Mesenchymal stem cell (in vitro differentiated cells and primary cell): ENCODE data around the gene FBXO8.
"Not testable (repeated sequence)": the region's sequence is repeated elsewhere in the genome, so short reads cannot be mapped to it uniquely, and the experiment has no call there.

Experiments
- DNase-seq: peaks from one replicate; pipeline ENCODE4 v3.0.0-alpha.2; 2013
- H2AFZ ChIP-seq: one replicate; pipeline ENCODE4 v1.6.1; 2013; ENCODE audit warnings: low read depth, mild to moderate bottlenecking, control low read depth, inconsistent platforms, low read length, moderate library complexity
- H2AK5ac ChIP-seq: 2 replicates; pipeline ENCODE4 v1.6.1; 2013; ENCODE audit warnings: low read length, moderate library complexity, mild to moderate bottlenecking, inconsistent platforms; ENCODE audit not compliant: severe bottlenecking
- H2BK120ac ChIP-seq: one replicate; pipeline ENCODE4 v1.6.1; 2013; ENCODE audit warnings: low read depth, mild to moderate bottlenecking, inconsistent platforms, low read length, moderate library complexity
- H2BK12ac ChIP-seq, 2 experiments: one replicate each; pipeline ENCODE4 v1.6.1; 2013; ENCODE audit warnings: inconsistent platforms in 2 of 2, low read length in 2 of 2, mild to moderate bottlenecking in 2 of 2, moderate library complexity in 2 of 2, control low read depth in 1 of 2
- H2BK15ac ChIP-seq: one replicate; pipeline ENCODE4 v1.6.1; 2013; ENCODE audit warnings: mild to moderate bottlenecking, low read depth, inconsistent platforms; ENCODE audit not compliant: poor library complexity, severe bottlenecking
- H2BK5ac ChIP-seq: 2 replicates; pipeline ENCODE4 v1.6.1; 2013; ENCODE audit warnings: low read depth, mild to moderate bottlenecking, low read length, control low read depth, inconsistent platforms; ENCODE audit not compliant: poor library complexity, severe bottlenecking
- H3K14ac ChIP-seq, 2 experiments: one replicate each; pipeline ENCODE4 v1.6.1; 2013; ENCODE audit warnings: inconsistent platforms in 2 of 2, low read length in 2 of 2, control low read depth in 1 of 2, mild to moderate bottlenecking in 1 of 2, moderate library complexity in 1 of 2
- H3K18ac ChIP-seq, 2 experiments: one replicate each; pipeline ENCODE4 v1.6.1; 2013; ENCODE audit warnings: inconsistent platforms in 2 of 2, low read length in 2 of 2, control low read depth in 1 of 2, low read depth in 1 of 2, mild to moderate bottlenecking in 1 of 2
- H3K23ac ChIP-seq, 2 experiments: one replicate each; pipeline ENCODE4 v1.6.1; 2013; ENCODE audit warnings: inconsistent platforms in 2 of 2, low read length in 2 of 2, mild to moderate bottlenecking in 2 of 2, moderate library complexity in 2 of 2, control low read depth in 1 of 2
- H3K27ac ChIP-seq: 2 replicates; pipeline ENCODE4 v1.5.1; 2013; ENCODE audit warnings: mild to moderate bottlenecking, moderate library complexity, low read length, control low read depth, inconsistent platforms; ENCODE audit not compliant: poor library complexity, severe bottlenecking
- H3K27me3 ChIP-seq, 2 experiments: 2 replicates each; pipeline versions ENCODE4 v1.6.1 to v1.7.0; 2013; ENCODE audit warnings: low read length in 2 of 2, mild to moderate bottlenecking in 2 of 2, moderate library complexity in 2 of 2, control low read depth in 1 of 2, inconsistent platforms in 1 of 2; ENCODE audit not compliant: control insufficient read depth in 1 of 2, insufficient read depth in 1 of 2
- H3K36me3 ChIP-seq, 2 experiments: 2 replicates each; pipeline versions ENCODE4 v1.6.1 to v1.7.0; 2013; ENCODE audit warnings: low read length in 2 of 2, control low read depth in 1 of 2, inconsistent platforms in 1 of 2, low read depth in 1 of 2, mild to moderate bottlenecking in 1 of 2; ENCODE audit not compliant: insufficient read depth in 2 of 2, control insufficient read depth in 1 of 2
- H3K4ac ChIP-seq, 2 experiments: one replicate each; pipeline ENCODE4 v1.6.1; 2013; ENCODE audit warnings: inconsistent platforms in 2 of 2, low read length in 2 of 2, mild to moderate bottlenecking in 2 of 2, moderate library complexity in 2 of 2, control low read depth in 1 of 2, low read depth in 1 of 2
- H3K4me1 ChIP-seq: 2 replicates; pipeline ENCODE4 v1.6.1; 2013; ENCODE audit warnings: low read depth, low read length, control low read depth; ENCODE audit not compliant: control insufficient read depth, insufficient read depth
- H3K4me2 ChIP-seq: 2 replicates; pipeline ENCODE4 v1.6.1; 2013; ENCODE audit warnings: low read length, mild to moderate bottlenecking, inconsistent platforms; ENCODE audit not compliant: poor library complexity, severe bottlenecking
- H3K4me3 ChIP-seq, 2 experiments: 2 replicates each; pipeline versions ENCODE4 v1.5.1 to v1.7.0; 2013; ENCODE audit warnings: low read length in 2 of 2, mild to moderate bottlenecking in 2 of 2, control low read depth in 1 of 2, low read depth in 1 of 2; ENCODE audit not compliant: insufficient read depth in 1 of 2
- H3K79me1 ChIP-seq: replicated peaks from 2 replicates; pipeline ENCODE4 v1.6.1; 2013; ENCODE audit warnings: mild to moderate bottlenecking, control low read depth, low read length, inconsistent platforms; ENCODE audit not compliant: poor library complexity, severe bottlenecking
- H3K9ac ChIP-seq: 2 replicates; pipeline ENCODE4 v1.7.0; 2013; ENCODE audit warnings: mild to moderate bottlenecking, low read length, moderate library complexity
- H3K9me3 ChIP-seq: 2 replicates; pipeline ENCODE4 v1.7.0; 2013; ENCODE audit warnings: mild to moderate bottlenecking, low read length; ENCODE audit not compliant: control insufficient read depth
- H4K8ac ChIP-seq: one replicate; pipeline ENCODE4 v1.6.1; 2013; ENCODE audit warnings: inconsistent platforms, mild to moderate bottlenecking, low read length, moderate library complexity
- H4K91ac ChIP-seq: one replicate; pipeline ENCODE4 v1.6.1; 2013; ENCODE audit warnings: mild to moderate bottlenecking, low read length, inconsistent platforms
- WGBS: methylation state at CpG from one replicate; pipeline ENCODE4 v1.1.7; 2013; ENCODE audit warnings: mixed read lengths; 5-methylcytosine and 5-hydroxymethylcytosine counted together

The FBXO8 gene

GRCh38 chr4:174303687-174304086 is 20.2 kb upstream of the FBXO8 start:
- Histone ChIP-seq H4K91ac (no peak overlapping the region), H2BK15ac (no peak overlapping the region), H3K27ac (no peak overlapping the region), H2BK120ac (no peak overlapping the region), H3K27me3 (no peaks in the 10 kb centered on the region), H3K9ac (no peak overlapping the region), H3K23ac (no peak overlapping the region), H3K4ac (no peak overlapping the region), H3K4me3 (no peak overlapping the region), H3K18ac (no peak overlapping the region), H3K4me2 (no peak overlapping the region), H2AFZ (no peak overlapping the region), H2BK12ac (no peak overlapping the region), H2BK5ac (no peak overlapping the region), H3K4me1 (no peaks in the 10 kb centered on the region), H4K8ac (no peak overlapping the region), H3K79me1 (no peaks in the 10 kb centered on the region), H2AK5ac (no peak overlapping the region), H3K14ac (no peak overlapping the region), H3K36me3 (peaks cover 0 to 51% of the 10 kb centered on the region in 2 experiments), H3K9me3 (no peaks in the 10 kb centered on the region)
- DNase-seq: no peak
- WGBS: no CpG with 5 or more reads among the region's 1 CpG

DNA sequence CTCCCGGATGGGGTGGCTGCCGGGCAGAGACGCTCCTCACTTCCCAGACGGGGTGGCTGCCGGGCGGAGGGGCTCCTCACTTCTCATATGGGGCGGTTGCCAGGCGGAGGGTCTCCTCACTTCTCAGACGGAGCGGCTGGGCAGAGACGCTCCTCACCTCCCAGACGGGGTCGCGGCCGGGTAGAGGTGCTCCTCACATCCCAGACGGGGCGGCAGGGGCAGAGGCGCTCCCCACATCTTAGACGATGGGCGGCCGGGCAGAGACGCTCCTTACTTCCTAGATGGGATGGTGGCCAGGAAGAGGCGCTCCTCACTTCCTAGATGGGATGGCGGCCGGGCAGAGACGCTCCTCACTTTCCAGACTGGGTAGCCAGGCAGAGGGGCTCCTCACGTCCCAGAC is 11.7 kb upstream of the FBXO8 start:
- H2AFZ ChIP-seq, H3K4me3 ChIP-seq, H3K27me3 ChIP-seq, H2BK12ac ChIP-seq, H2BK120ac ChIP-seq, H3K18ac ChIP-seq, H3K4ac ChIP-seq, H3K9ac ChIP-seq, H2BK15ac ChIP-seq, H4K91ac ChIP-seq, H3K4me2 ChIP-seq, H2BK5ac ChIP-seq, H3K27ac ChIP-seq, H3K23ac ChIP-seq, H2AK5ac ChIP-seq, H3K14ac ChIP-seq, DNase-seq, H3K4me1 ChIP-seq, H4K8ac ChIP-seq: not testable (repeated sequence)
- Histone ChIP-seq H3K9me3 (peaks cover 25% of the 10 kb centered on the region), H3K79me1 (peaks cover 15% of the 10 kb centered on the region), H3K36me3 (peaks cover 7 to 21% of the 10 kb centered on the region in 2 experiments)
- WGBS: 50% methylated on average over 1 of the region's 27 CpGs

DNA sequence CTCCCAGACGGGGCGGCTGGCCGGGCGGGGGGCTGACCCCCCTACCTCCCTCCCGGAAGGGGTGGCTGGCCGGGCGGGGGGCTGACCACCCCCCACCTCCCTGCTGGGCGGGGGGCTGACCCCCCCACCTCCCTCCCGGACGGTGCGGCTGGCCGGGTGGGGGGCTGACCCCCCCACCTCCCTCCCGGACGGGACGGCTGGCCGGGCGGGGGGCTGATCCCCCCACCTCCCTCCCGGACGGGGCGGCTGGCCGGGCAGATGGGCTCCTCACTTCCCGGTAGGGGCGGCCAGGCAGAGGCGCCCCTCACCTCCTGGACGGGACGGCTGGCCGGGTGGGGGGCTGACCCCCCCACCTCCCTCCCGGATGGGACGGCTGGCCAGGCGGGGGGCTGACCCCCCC is 11.2 kb upstream of the FBXO8 start:
- H3K23ac ChIP-seq, H4K8ac ChIP-seq, H2BK5ac ChIP-seq, H2AK5ac ChIP-seq, H2BK15ac ChIP-seq, H3K18ac ChIP-seq, H3K4me1 ChIP-seq, H3K4me3 ChIP-seq, DNase-seq, H2BK12ac ChIP-seq, H2AFZ ChIP-seq, H3K4ac ChIP-seq, H3K4me2 ChIP-seq, H3K27ac ChIP-seq, H3K9ac ChIP-seq, H3K14ac ChIP-seq, H4K91ac ChIP-seq, H2BK120ac ChIP-seq, H3K27me3 ChIP-seq: not testable (repeated sequence)
- Histone ChIP-seq H3K9me3 (peaks cover 25% of the 10 kb centered on the region), H3K36me3 (peaks cover 7 to 16% of the 10 kb centered on the region in 2 experiments), H3K79me1 (peaks cover 16% of the 10 kb centered on the region)
- 100% methylated on average over 3 of the region's 30 CpGs for WGBS

DNA sequence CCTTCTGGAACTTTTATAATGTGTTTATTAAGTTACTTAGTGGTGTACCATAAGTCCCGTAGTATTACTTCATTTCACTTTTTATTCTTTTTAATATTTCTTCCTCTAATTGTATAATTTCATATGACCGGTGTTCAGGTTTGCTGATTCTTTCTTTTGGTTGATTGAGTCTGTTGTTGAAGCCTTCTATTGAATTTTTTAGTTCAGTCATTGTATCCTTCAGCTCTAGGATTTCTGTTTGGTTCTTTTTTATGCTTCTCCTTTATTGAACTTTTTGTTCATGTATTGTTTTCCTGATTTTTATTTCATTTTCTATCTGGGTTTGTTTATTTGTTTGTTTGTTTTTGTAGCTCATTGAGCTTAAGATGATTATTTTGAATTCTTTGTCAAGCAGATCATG is 9.0 kb upstream of the FBXO8 start:
- Histone ChIP-seq H2BK12ac (no peak overlapping the region), H3K79me1 (peaks cover 13% of the 10 kb centered on the region), H4K8ac (no peak overlapping the region), H2AK5ac (no peak overlapping the region), H3K27ac (no peak overlapping the region), H3K18ac (no peak overlapping the region), H3K9ac (no peak overlapping the region), H2BK5ac (no peak overlapping the region), H3K4ac (no peak overlapping the region), H3K27me3 (no peaks in the 10 kb centered on the region), H3K9me3 (peaks cover 25% of the 10 kb centered on the region), H3K14ac (no peak overlapping the region), H3K36me3 (peaks cover 7 to 11% of the 10 kb centered on the region in 2 experiments), H4K91ac (no peak overlapping the region), H3K4me1 (no peaks in the 10 kb centered on the region), H3K4me3 (no peak overlapping the region), H2BK120ac (no peak overlapping the region), H3K4me2 (no peak overlapping the region), H2BK15ac (no peak overlapping the region), H3K23ac (no peak overlapping the region), H2AFZ (no peak overlapping the region)
- DNase-seq: no peak
- 100% methylated on average over 1 of the region's 2 CpGs for WGBS
